ENCODE results near the gene MYOZ3.

MYOZ3 gene

GRCh38 chr5:150638488-150639376 is 22.3 kb upstream of the MYOZ3 start:
- in situ Hi-C loops (cut with MboI; ENCODE audit: low sequenced_read_pairs, unreplicated experiment), result no loop called here
- TF ChIP-seq CTCF (IDR thresholded peaks at IDR 0.05; ENCODE audit: borderline replicate concordance, control extremely low read depth, extremely low read depth, insufficient read depth, missing control alignments), result no peak
- no peak for DNase-seq (ENCODE audit: low spot score)

- in situ Hi-C loops (cut with MboI; ENCODE audit: low sequenced_read_pairs, unreplicated experiment), result no loop called here
- no peak for DNase-seq (ENCODE audit: low spot score)
- TF ChIP-seq CTCF (IDR thresholded peaks at IDR 0.05; ENCODE audit: borderline replicate concordance, control extremely low read depth, extremely low read depth, insufficient read depth, missing control alignments), result no peak
Observed at GRCh38 chr5:150639377-150639692, 21.7 kb upstream of the MYOZ3 start.

GRCh38 chr5:150639751-150640150 is 21.3 kb upstream of the MYOZ3 start:
- in situ Hi-C loops (cut with MboI; ENCODE audit: low sequenced_read_pairs, unreplicated experiment), result no loop called here
- no peak for DNase-seq (ENCODE audit: low spot score)
- no peak for TF ChIP-seq CTCF (IDR thresholded peaks at IDR 0.05; ENCODE audit: borderline replicate concordance, control extremely low read depth, extremely low read depth, insufficient read depth, missing control alignments)

GRCh38 chr5:150640311-150641005 is 20.6 kb upstream of the MYOZ3 start, which contains the start of gene SYNPO:
Gene SYNPO (plus strand): TSS chr5:150640660. CDS start chr5:150648276, 7,616 bp downstream.
- no peak for TF ChIP-seq CTCF (IDR thresholded peaks at IDR 0.05; ENCODE audit: borderline replicate concordance, control extremely low read depth, extremely low read depth, insufficient read depth, missing control alignments)
- in situ Hi-C loops (cut with MboI; ENCODE audit: low sequenced_read_pairs, unreplicated experiment), result no loop called here
- DNase-seq (ENCODE audit: low spot score), result no peak

- TF ChIP-seq CTCF (IDR thresholded peaks at IDR 0.05; ENCODE audit: borderline replicate concordance, control extremely low read depth, extremely low read depth, insufficient read depth, missing control alignments), result no peak
- no peak for DNase-seq (ENCODE audit: low spot score)
- in situ Hi-C loops (cut with MboI; ENCODE audit: low sequenced_read_pairs, unreplicated experiment), result no loop called here
Observed at GRCh38 chr5:150641006-150641570, 20.0 kb upstream of the MYOZ3 start.

GRCh38 chr5:150641824-150642566 is 19.1 kb upstream of the MYOZ3 start:
- no peak for DNase-seq (ENCODE audit: low spot score)
- in situ Hi-C loops (cut with MboI; ENCODE audit: low sequenced_read_pairs, unreplicated experiment), result no loop called here
- no peak for TF ChIP-seq CTCF (IDR thresholded peaks at IDR 0.05; ENCODE audit: borderline replicate concordance, control extremely low read depth, extremely low read depth, insufficient read depth, missing control alignments)

Data from GM13976 (cell line).